HepG2 (cell line): ENCODE measurements around the gene LILRB3. TPM values are rescaled to one million over a fixed set of nuclear protein-coding genes. Genes with fewer than 3 reads are reported as not detected.

ENCODE experiments used
- ARHGAP35 ChIP-seq: sonication (generic); formaldehyde crosslinking; IDR thresholded peaks from 2 replicates; pipeline ENCODE4 v1.9.0; 2022; ENCODE audit warnings: mild to moderate bottlenecking, inconsistent platforms, moderate library complexity, missing genetic modification reagents, borderline replicate concordance
- ELF4 ChIP-seq: sonication (generic); formaldehyde crosslinking; IDR thresholded peaks from 2 replicates; pipeline ENCODE4 v1.5.0; 2020; ENCODE audit warnings: missing genetic modification reagents, mild to moderate bottlenecking, moderate library complexity, borderline replicate concordance
- FOXK1 ChIP-seq: sonication (generic); formaldehyde crosslinking; IDR thresholded peaks from 2 replicates; pipeline ENCODE4 v1.4.0; 2020; ENCODE audit warnings: low read depth, missing genetic modification reagents, borderline replicate concordance
- HDAC1 ChIP-seq: sonication (generic); formaldehyde crosslinking; IDR thresholded peaks from 2 replicates; pipeline ENCODE4 v1.5.1; 2020; ENCODE audit warnings: mild to moderate bottlenecking, missing genetic modification reagents
- HDAC2 ChIP-seq: sonication (generic); formaldehyde crosslinking; IDR thresholded peaks from 2 replicates; pipeline ENCODE4 v1.4.0; 2020; ENCODE audit warnings: missing genetic modification reagents
- MEF2D ChIP-seq: sonication (generic); formaldehyde crosslinking; IDR thresholded peaks from 2 replicates; pipeline ENCODE4 v1.5.1; 2020; ENCODE audit warnings: mild to moderate bottlenecking, missing genetic modification reagents
- MTF2 ChIP-seq: sonication (generic); formaldehyde crosslinking; IDR thresholded peaks from 2 replicates; pipeline ENCODE4 v1.5.0; 2020; ENCODE audit warnings: missing genetic modification reagents, borderline replicate concordance
- PHF8 ChIP-seq: sonication (generic); formaldehyde crosslinking; IDR thresholded peaks from 2 replicates; pipeline ENCODE4 v1.5.0; 2020; ENCODE audit warnings: missing genetic modification reagents
- POLR2A ChIP-seq, 2 experiments: IDR thresholded peaks; 2 replicates each; pipeline ENCODE4 v1.6.1; 2011; ENCODE audit warnings: low read depth in 2 of 2, low read length in 2 of 2, mild to moderate bottlenecking in 1 of 2, moderate library complexity in 1 of 2; ENCODE audit not compliant: insufficient read depth in 1 of 2
- ZNF30 ChIP-seq: sonication (generic); formaldehyde crosslinking; IDR thresholded peaks from 2 replicates; pipeline ENCODE4 v1.5.0; 2020; ENCODE audit warnings: mild to moderate bottlenecking, missing genetic modification reagents
- ZNF33B ChIP-seq: sonication (generic); formaldehyde crosslinking; IDR thresholded peaks from 2 replicates; pipeline ENCODE4 v1.5.1; 2020; ENCODE audit warnings: mild to moderate bottlenecking, missing genetic modification reagents
- ZNF468 ChIP-seq: sonication (generic); formaldehyde crosslinking; IDR thresholded peaks from 2 replicates; pipeline ENCODE4 v1.8.0; 2022; ENCODE audit warnings: mild to moderate bottlenecking, moderate library complexity, missing genetic modification reagents
- ZNF558 ChIP-seq: sonication (generic); formaldehyde crosslinking; IDR thresholded peaks from 2 replicates; pipeline ENCODE4 v1.9.0; 2022; ENCODE audit warnings: mild to moderate bottlenecking, missing genetic modification reagents, borderline replicate concordance
- ZNF776 ChIP-seq: sonication (generic); formaldehyde crosslinking; IDR thresholded peaks from 2 replicates; pipeline ENCODE4 v1.4.0; 2020; ENCODE audit warnings: mild to moderate bottlenecking, missing genetic modification reagents
- polyA plus RNA-seq, 8 experiments: library from polyadenylated mRNA; depleted of rRNA in 3 of 8; stranded (reverse) in 7 of 8; unstranded in 1 of 8; fragments of >200 nt; fragmentation: Illumina TruSeq in 4 of 8; extraction: Trizol in 4 of 8; gene quantifications; 2 replicates each; pipeline versions ENCODE4 v1.2.1 to v1.2.3, GENCODE V29; 2011 to 2016; ENCODE audit warnings: low read depth in 4 of 8, missing spikeins in 1 of 8, mixed read lengths in 1 of 8; ENCODE audit not compliant: insufficient read depth in 1 of 8
- total RNA-seq, 5 experiments: library from RNA; depleted of rRNA; stranded (reverse); fragments of >200 nt; fragmentation: Illumina TruSeq; extraction: Trizol; gene quantifications; 2 replicates each; pipeline ENCODE4 v1.2.3, GENCODE V29; 2016; ENCODE audit warnings: low read depth in 1 of 5
- TF ChIP-seq, protein P1 (sequence below): sonication (generic); formaldehyde crosslinking; IDR thresholded peaks from 2 replicates; pipeline ENCODE4 v1.4.0; 2020; ENCODE audit warnings: low read depth, missing genetic modification reagents
- TF ChIP-seq, protein P2 (sequence below): sonication (generic); formaldehyde crosslinking; IDR thresholded peaks from 2 replicates; pipeline ENCODE4 v1.5.1; 2020; ENCODE audit warnings: mild to moderate bottlenecking, missing genetic modification reagents, moderate library complexity
- TF ChIP-seq, protein P3 (sequence below): sonication (generic); formaldehyde crosslinking; IDR thresholded peaks from 2 replicates; pipeline ENCODE4 v1.4.0; 2020; ENCODE audit warnings: mild to moderate bottlenecking, missing genetic modification reagents
- TF ChIP-seq, protein P4 (sequence below): sonication (generic); formaldehyde crosslinking; IDR thresholded peaks from 2 replicates; pipeline ENCODE4 v1.4.0; 2020; ENCODE audit warnings: missing genetic modification reagents

Gene LILRB3
- total and polyA plus RNA-seq, 2 of the 13 experiments (the other 11 are each of a cell fraction or from before 2014, with no cell fraction given) = 0.22 TPM; not detected in 1

DNA sequence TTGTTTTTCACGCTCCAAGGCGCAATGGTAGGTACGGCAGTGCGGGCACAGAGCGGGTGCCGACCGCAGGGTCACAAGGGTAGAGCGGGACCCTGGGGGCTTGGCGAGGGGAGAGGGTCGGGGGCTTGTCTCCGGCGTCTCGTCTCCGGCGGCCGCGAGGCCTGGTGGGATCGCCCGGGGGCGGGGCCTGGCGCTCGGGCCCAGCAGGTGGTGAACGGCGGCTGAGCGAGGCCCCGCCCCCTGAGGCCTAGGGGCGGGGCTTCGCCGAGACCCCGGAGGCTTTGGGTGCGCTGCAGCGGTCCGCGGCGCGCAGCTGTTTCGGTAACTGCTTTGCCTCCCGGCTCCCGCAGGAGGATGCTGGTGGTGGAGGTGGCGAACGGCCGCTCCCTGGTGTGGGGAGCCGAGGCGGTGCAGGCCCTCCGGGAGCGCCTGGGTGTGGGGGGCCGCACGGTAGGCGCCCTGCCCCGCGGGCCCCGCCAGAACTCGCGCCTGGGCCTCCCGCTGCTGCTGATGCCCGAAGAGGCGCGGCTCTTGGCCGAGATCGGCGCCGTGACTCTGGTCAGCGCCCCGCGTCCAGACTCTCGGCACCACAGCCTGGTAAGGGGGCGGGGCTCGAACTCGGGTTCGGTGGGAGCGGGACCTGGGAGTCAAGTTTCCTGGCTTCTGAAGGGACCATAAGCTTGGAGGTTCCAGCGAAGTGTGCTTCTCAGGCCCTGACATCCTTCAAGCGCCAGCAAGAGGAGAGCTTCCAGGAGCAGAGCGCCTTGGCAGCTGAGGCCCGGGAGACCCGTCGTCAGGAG lies 31.6 kb downstream of the LILRB3 start, which contains the start of gene TSEN34 (continued):
- TF ChIP-seq, protein P1, sequence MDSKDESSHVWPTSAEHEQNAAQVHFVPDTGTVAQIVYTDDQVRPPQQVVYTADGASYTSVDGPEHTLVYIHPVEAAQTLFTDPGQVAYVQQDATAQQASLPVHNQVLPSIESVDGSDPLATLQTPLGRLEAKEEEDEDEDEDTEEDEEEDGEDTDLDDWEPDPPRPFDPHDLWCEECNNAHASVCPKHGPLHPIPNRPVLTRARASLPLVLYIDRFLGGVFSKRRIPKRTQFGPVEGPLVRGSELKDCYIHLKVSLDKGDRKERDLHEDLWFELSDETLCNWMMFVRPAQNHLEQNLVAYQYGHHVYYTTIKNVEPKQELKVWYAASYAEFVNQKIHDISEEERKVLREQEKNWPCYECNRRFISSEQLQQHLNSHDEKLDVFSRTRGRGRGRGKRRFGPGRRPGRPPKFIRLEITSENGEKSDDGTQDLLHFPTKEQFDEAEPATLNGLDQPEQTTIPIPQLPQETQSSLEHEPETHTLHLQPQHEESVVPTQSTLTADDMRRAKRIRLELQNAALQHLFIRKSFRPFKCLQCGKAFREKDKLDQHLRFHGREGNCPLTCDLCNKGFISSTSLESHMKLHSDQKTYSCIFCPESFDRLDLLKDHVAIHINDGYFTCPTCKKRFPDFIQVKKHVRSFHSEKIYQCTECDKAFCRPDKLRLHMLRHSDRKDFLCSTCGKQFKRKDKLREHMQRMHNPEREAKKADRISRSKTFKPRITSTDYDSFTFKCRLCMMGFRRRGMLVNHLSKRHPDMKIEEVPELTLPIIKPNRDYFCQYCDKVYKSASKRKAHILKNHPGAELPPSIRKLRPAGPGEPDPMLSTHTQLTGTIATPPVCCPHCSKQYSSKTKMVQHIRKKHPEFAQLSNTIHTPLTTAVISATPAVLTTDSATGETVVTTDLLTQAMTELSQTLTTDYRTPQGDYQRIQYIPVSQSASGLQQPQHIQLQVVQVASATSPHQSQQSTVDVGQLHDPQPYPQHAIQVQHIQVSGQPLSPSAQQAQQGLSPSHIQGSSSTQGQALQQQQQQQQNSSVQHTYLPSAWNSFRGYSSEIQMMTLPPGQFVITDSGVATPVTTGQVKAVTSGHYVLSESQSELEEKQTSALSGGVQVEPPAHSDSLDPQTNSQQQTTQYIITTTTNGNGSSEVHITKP (CRISPR knock-in tag) = peak; percentile 94; the same call in 1 of the 2 replicates
- TF ChIP-seq PHF8 = peak; percentile 78
- TF ChIP-seq, protein P2, sequence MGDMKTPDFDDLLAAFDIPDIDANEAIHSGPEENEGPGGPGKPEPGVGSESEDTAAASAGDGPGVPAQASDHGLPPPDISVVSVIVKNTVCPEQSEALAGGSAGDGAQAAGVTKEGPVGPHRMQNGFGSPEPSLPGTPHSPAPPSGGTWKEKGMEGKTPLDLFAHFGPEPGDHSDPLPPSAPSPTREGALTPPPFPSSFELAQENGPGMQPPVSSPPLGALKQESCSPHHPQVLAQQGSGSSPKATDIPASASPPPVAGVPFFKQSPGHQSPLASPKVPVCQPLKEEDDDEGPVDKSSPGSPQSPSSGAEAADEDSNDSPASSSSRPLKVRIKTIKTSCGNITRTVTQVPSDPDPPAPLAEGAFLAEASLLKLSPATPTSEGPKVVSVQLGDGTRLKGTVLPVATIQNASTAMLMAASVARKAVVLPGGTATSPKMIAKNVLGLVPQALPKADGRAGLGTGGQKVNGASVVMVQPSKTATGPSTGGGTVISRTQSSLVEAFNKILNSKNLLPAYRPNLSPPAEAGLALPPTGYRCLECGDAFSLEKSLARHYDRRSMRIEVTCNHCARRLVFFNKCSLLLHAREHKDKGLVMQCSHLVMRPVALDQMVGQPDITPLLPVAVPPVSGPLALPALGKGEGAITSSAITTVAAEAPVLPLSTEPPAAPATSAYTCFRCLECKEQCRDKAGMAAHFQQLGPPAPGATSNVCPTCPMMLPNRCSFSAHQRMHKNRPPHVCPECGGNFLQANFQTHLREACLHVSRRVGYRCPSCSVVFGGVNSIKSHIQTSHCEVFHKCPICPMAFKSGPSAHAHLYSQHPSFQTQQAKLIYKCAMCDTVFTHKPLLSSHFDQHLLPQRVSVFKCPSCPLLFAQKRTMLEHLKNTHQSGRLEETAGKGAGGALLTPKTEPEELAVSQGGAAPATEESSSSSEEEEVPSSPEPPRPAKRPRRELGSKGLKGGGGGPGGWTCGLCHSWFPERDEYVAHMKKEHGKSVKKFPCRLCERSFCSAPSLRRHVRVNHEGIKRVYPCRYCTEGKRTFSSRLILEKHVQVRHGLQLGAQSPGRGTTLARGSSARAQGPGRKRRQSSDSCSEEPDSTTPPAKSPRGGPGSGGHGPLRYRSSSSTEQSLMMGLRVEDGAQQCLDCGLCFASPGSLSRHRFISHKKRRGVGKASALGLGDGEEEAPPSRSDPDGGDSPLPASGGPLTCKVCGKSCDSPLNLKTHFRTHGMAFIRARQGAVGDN = peak; percentile 67
- peak; percentile 64 for TF ChIP-seq HDAC1 (CRISPR knock-in tag)
- TF ChIP-seq ELF4 (CRISPR knock-in tag) = no peak; the same call in 1 of the 2 replicates
- peak; percentile 57; the same call in 1 of the 2 replicates for TF ChIP-seq ZNF776 (CRISPR knock-in tag)
- TF ChIP-seq POLR2A (IDR thresholded peaks at IDR 0.05; ENCODE audit: insufficient read depth in 1 of 2, low read depth in 2 of 2, low read length in 2 of 2) = peak; percentile 69 to 73
- TF ChIP-seq, protein P3, sequence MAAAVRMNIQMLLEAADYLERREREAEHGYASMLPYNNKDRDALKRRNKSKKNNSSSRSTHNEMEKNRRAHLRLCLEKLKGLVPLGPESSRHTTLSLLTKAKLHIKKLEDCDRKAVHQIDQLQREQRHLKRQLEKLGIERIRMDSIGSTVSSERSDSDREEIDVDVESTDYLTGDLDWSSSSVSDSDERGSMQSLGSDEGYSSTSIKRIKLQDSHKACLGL = 0 out of 2 replicates have a peak, but pooled peaks have one; percentile 30
- peak; percentile 43; the same call in 1 of the 2 replicates for TF ChIP-seq MEF2D
- 0 out of 2 replicates have a peak, but pooled peaks have one; percentile 9 for TF ChIP-seq HDAC2 (CRISPR knock-in tag)
- no peak for TF ChIP-seq ZNF30 (CRISPR knock-in tag)
- TF ChIP-seq MTF2 (CRISPR knock-in tag) = peak; percentile 50; the same call in 1 of the 2 replicates
- 0 out of 2 replicates have a peak, but pooled peaks have one; percentile 65 for TF ChIP-seq ZNF468 (CRISPR knock-in tag)
- 0 out of 2 replicates have a peak, but pooled peaks have one; percentile 78 for TF ChIP-seq ZNF33B
- TF ChIP-seq FOXK1 = no peak
- TF ChIP-seq ARHGAP35 (CRISPR knock-in tag) = peak; percentile 58
- no peak; the same call in 1 of the 2 replicates for TF ChIP-seq ZNF558
- TF ChIP-seq, protein P4, sequence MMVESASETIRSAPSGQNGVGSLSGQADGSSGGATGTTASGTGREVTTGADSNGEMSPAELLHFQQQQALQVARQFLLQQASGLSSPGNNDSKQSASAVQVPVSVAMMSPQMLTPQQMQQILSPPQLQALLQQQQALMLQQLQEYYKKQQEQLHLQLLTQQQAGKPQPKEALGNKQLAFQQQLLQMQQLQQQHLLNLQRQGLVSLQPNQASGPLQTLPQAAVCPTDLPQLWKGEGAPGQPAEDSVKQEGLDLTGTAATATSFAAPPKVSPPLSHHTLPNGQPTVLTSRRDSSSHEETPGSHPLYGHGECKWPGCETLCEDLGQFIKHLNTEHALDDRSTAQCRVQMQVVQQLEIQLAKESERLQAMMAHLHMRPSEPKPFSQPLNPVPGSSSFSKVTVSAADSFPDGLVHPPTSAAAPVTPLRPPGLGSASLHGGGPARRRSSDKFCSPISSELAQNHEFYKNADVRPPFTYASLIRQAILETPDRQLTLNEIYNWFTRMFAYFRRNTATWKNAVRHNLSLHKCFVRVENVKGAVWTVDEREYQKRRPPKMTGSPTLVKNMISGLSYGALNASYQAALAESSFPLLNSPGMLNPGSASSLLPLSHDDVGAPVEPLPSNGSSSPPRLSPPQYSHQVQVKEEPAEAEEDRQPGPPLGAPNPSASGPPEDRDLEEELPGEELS = peak; percentile 41
